HG02840 (cell line): ENCODE measurements around the gene MIOS.

ENCODE experiments used
- ATAC-seq: cut with Tn5 transposase; IDR thresholded peaks from one replicate; pipeline ENCODE4 v1.9.1; 2021; ENCODE audit warnings: mild to moderate bottlenecking, moderate library complexity, moderate number of reproducible peaks; ENCODE audit not compliant: unreplicated experiment, low FRiP score

Gene MIOS

GRCh38 chr7:7581531-7582179 is 15.0 kb downstream of the MIOS start:
- no peak for ATAC-seq

- no peak for ATAC-seq
These were observed 15.9 kb downstream of the MIOS start for GRCh38 chr7:7582596-7582995.

- no peak for ATAC-seq
These were observed 17.0 kb downstream of the MIOS start for GRCh38 chr7:7583731-7584130.

- ATAC-seq = no peak
These were observed 18.0 kb downstream of the MIOS start for GRCh38 chr7:7584653-7585052.

GRCh38 chr7:7585241-7585928 is 18.7 kb downstream of the MIOS start:
- no peak for ATAC-seq

GRCh38 chr7:7595451-7595850 is 28.8 kb downstream of the MIOS start:
- no peak for ATAC-seq

GRCh38 chr7:7596176-7596575 is 29.5 kb downstream of the MIOS start:
- ATAC-seq = no peak

- ATAC-seq = no peak
These were observed 40.3 kb downstream of the MIOS start for GRCh38 chr7:7607010-7607409.

- no peak for ATAC-seq
These were observed 42.6 kb downstream of the MIOS start for GRCh38 chr7:7609330-7609729.

GRCh38 chr7:7612519-7612918 is 45.8 kb downstream of the MIOS start:
- ATAC-seq = no peak

GRCh38 chr7:7613210-7613609 is 46.5 kb downstream of the MIOS start:
- ATAC-seq = no peak

GRCh38 chr7:7614018-7614741 is 47.5 kb downstream of the MIOS start:
- no peak for ATAC-seq

- no peak for ATAC-seq
These were observed 50.9 kb downstream of the MIOS start for GRCh38 chr7:7617550-7617949.

GRCh38 chr7:7618410-7618809 is 51.7 kb downstream of the MIOS start:
- ATAC-seq = no peak

- ATAC-seq = no peak
These were observed 53.6 kb downstream of the MIOS start for GRCh38 chr7:7620236-7620635.

- no peak for ATAC-seq
These were observed 54.0 kb downstream of the MIOS start for GRCh38 chr7:7620644-7621210.

GRCh38 chr7:7628476-7628875 is 61.8 kb downstream of the MIOS start:
- ATAC-seq = no peak

- ATAC-seq = no peak
These were observed 64.1 kb downstream of the MIOS start for GRCh38 chr7:7630626-7631329.

- no peak for ATAC-seq
These were observed 72.7 kb downstream of the MIOS start for GRCh38 chr7:7639421-7639820.

- no peak for ATAC-seq
These were observed 73.2 kb downstream of the MIOS start for GRCh38 chr7:7639847-7640220.
